GM23338 (cell line): ENCODE measurements around the gene CAPN7. TPM values are rescaled to one million over a fixed set of nuclear protein-coding genes. Genes with fewer than 3 reads are reported as not detected.

Experiments
- ATAC-seq: fragments of 200-7000 bp; cut with Tn5 transposase; 3 replicates; pipeline ENCODE4 v1.9.1; 2020
- DNase-seq: peaks from one replicate; pipeline ENCODE4 v3.0.0-alpha.2; 2015; ENCODE audit warnings: low spot score
- H2AFZ ChIP-seq: fragments of 200-600 bp; sonication (generic); 2 replicates; pipeline ENCODE4 v1.8.0; 2016; ENCODE audit warnings: antibody characterized with exemption, mild to moderate bottlenecking, moderate library complexity
- H3F3A ChIP-seq: fragments of 200-600 bp; sonication (generic); replicated peaks from 2 replicates; pipeline ENCODE4 v1.8.0; 2017; ENCODE audit warnings: antibody characterized with exemption, mixed run types, low read depth
- H3K27ac ChIP-seq: fragments of 200-600 bp; sonication (generic); 2 replicates; pipeline ENCODE4 v1.6.1; 2016; ENCODE audit warnings: low read depth
- H3K27me3 ChIP-seq: fragments of 200-600 bp; sonication (generic); 2 replicates; pipeline ENCODE4 v1.8.0; 2016; ENCODE audit warnings: mild to moderate bottlenecking, mixed run types, moderate library complexity; ENCODE audit not compliant: insufficient read depth
- H3K36me3 ChIP-seq: fragments of 200-600 bp; sonication (generic); 2 replicates; pipeline ENCODE4 v1.8.0; 2016; ENCODE audit warnings: mild to moderate bottlenecking; ENCODE audit not compliant: insufficient read depth
- H3K4me1 ChIP-seq: fragments of 200-600 bp; sonication (generic); 2 replicates; pipeline ENCODE4 v1.8.0; 2016; ENCODE audit warnings: mild to moderate bottlenecking, moderate library complexity; ENCODE audit not compliant: insufficient read depth
- H3K4me2 ChIP-seq: fragments of 200-600 bp; sonication (generic); 2 replicates; pipeline ENCODE4 v1.7.1; 2017; ENCODE audit warnings: mixed run types
- H3K4me3 ChIP-seq: fragments of 200-600 bp; sonication (generic); 2 replicates; pipeline ENCODE4 v1.6.1; 2016; ENCODE audit warnings: mixed run types
- H3K79me2 ChIP-seq: fragments of 200-600 bp; sonication (generic); replicated peaks from 2 replicates; pipeline ENCODE4 v1.8.0; 2017; ENCODE audit warnings: mild to moderate bottlenecking; ENCODE audit not compliant: insufficient read depth
- H3K9me2 ChIP-seq: fragments of 200-600 bp; sonication (generic); 2 replicates; pipeline ENCODE4 v1.8.0; 2017; ENCODE audit not compliant: insufficient read depth
- H4K20me1 ChIP-seq: fragments of 200-600 bp; sonication (generic); replicated peaks from 2 replicates; pipeline ENCODE4 v1.8.0; 2017; ENCODE audit warnings: mild to moderate bottlenecking; ENCODE audit not compliant: insufficient read depth
- H3K27ac Mint-ChIP-seq: 2 replicates; pipeline ENCODE4 v1.8.0; 2020; ENCODE audit warnings: inconsistent platforms, mild to moderate bottlenecking, moderate library complexity, mixed read lengths
- H3K27me3 Mint-ChIP-seq: 3 replicates; pipeline ENCODE4 v1.8.0; 2022; ENCODE audit warnings: low read depth, mild to moderate bottlenecking, moderate library complexity, mixed read lengths, inconsistent platforms; ENCODE audit not compliant: insufficient read depth, poor library complexity
- H3K36me3 Mint-ChIP-seq: 3 replicates; pipeline ENCODE4 v1.8.0; 2021; ENCODE audit warnings: low read depth, mild to moderate bottlenecking, inconsistent platforms, moderate library complexity, mixed read lengths
- H3K4me1 Mint-ChIP-seq: 3 replicates; pipeline ENCODE4 v1.8.0; 2020; ENCODE audit warnings: mild to moderate bottlenecking, inconsistent platforms, mixed read lengths
- H3K4me3 Mint-ChIP-seq: 3 replicates; pipeline ENCODE4 v1.8.0; 2021; ENCODE audit warnings: moderate library complexity, mild to moderate bottlenecking, inconsistent platforms, mixed read lengths
- H3K9me3 Mint-ChIP-seq: 3 replicates; pipeline ENCODE4 v1.8.0; 2020; ENCODE audit warnings: moderate library complexity, mild to moderate bottlenecking, inconsistent platforms, mixed read lengths
- CREB1 ChIP-seq: fragments of 250-450 bp; sonication (Bioruptor Pico); IDR thresholded peaks from 2 replicates; pipeline ENCODE4 v1.5.0; 2020; ENCODE audit warnings: low read depth, mild to moderate bottlenecking, moderate library complexity
- CTCF ChIP-seq, 2 experiments: fragments of 200-600 bp in 1 of 2; sonication (generic) in 1 of 2; conservative IDR thresholded peaks; 2 replicates each; pipeline versions ENCODE4 v1.5.1 to v1.6.1; 2016 to 2017; ENCODE audit warnings: antibody characterized with exemption in 2 of 2, low read depth in 2 of 2, mild to moderate bottlenecking in 2 of 2, moderate library complexity in 1 of 2
- ETS1 ChIP-seq: IDR thresholded peaks from 2 replicates; pipeline ENCODE4 v1.6.1; 2016; ENCODE audit warnings: antibody characterized with exemption
- EZH2 ChIP-seq: fragments of 200-600 bp; sonication (generic); IDR thresholded peaks from one replicate; pipeline ENCODE4 v1.8.0; 2017; ENCODE audit warnings: antibody characterized with exemption, mild to moderate bottlenecking, low read depth; ENCODE audit not compliant: unreplicated experiment
- EZH2phosphoT487 ChIP-seq: fragments of 200-600 bp; sonication (generic); IDR thresholded peaks from one replicate; pipeline ENCODE4 v1.8.1; 2018; ENCODE audit warnings: antibody characterized with exemption; ENCODE audit not compliant: unreplicated experiment
- JUNB ChIP-seq: IDR thresholded peaks from one replicate; pipeline ENCODE4 v1.6.1; 2016; ENCODE audit warnings: antibody characterized with exemption; ENCODE audit not compliant: unreplicated experiment
- NANOG ChIP-seq: IDR thresholded peaks from 2 replicates; pipeline ENCODE4 v1.6.1; 2016; ENCODE audit warnings: antibody characterized with exemption, borderline replicate concordance
- POLR2AphosphoS5 ChIP-seq: IDR thresholded peaks from 2 replicates; pipeline ENCODE4 v1.6.1; 2016; ENCODE audit warnings: antibody characterized with exemption, low read depth
- REST ChIP-seq: IDR thresholded peaks from one replicate; pipeline ENCODE4 v1.6.1; 2018; ENCODE audit warnings: antibody characterized with exemption; ENCODE audit not compliant: unreplicated experiment
- STAT1 ChIP-seq: IDR thresholded peaks from one replicate; pipeline ENCODE4 v1.6.1; 2016; ENCODE audit warnings: antibody characterized with exemption; ENCODE audit not compliant: unreplicated experiment
- ZNF114 ChIP-seq: fragments of 250-450 bp; sonication (Bioruptor Pico); IDR thresholded peaks from 2 replicates; pipeline ENCODE4 v1.5.0; 2020; ENCODE audit warnings: mild to moderate bottlenecking, moderate library complexity
- ZNF331 ChIP-seq: fragments of 250-450 bp; sonication (Bioruptor Pico); IDR thresholded peaks from 2 replicates; pipeline ENCODE4 v1.5.0; 2020; ENCODE audit warnings: low read depth, mild to moderate bottlenecking, moderate library complexity
- ZNF462 ChIP-seq: fragments of 250-450 bp; sonication (Bioruptor Pico); IDR thresholded peaks from 2 replicates; pipeline ENCODE4 v1.5.0; 2020; ENCODE audit warnings: mild to moderate bottlenecking, moderate library complexity
- polyA plus RNA-seq: library from polyadenylated mRNA; unstranded; fragments of >200 nt; fragmentation: Nextera tagmentation; extraction: Ambion mirVana; gene quantifications from 2 replicates; pipeline ENCODE4 v1.2.1, GENCODE V29; 2016
- total RNA-seq: library from RNA; depleted of rRNA; stranded (reverse); fragments of >200 nt; shearing (Covaris generic); gene quantifications from 2 replicates; pipeline ENCODE4 v1.2.3, GENCODE V29; 2014

Gene CAPN7
- total and polyA plus RNA-seq, 2 experiments from 2014 or later: 9.9 to 18.1 TPM

GRCh38 chr3:15300323-15301078 lies 94.5 kb downstream of the CAPN7 start:
- no peaks in the 10 kb centered on the region for H3K4me1 ChIP-seq
- no peaks in the 10 kb centered on the region for H3K79me2 ChIP-seq
- H3K27me3 ChIP-seq: no peaks in the 10 kb centered on the region
- no peak overlapping the region for H2AFZ ChIP-seq
- Mint-ChIP-seq H3K4me1 (peaks cover 5% of the 10 kb centered on the region; the same call in 2 of the 3 replicates), H3K9me3 (no peaks in the 10 kb centered on the region), H3K27me3 (peaks cover 1% of the 10 kb centered on the region), H3K36me3 (no peaks in the 10 kb centered on the region; the same call in 2 of the 3 replicates), H3K27ac (no peak overlapping the region), H3K4me3 (no peak overlapping the region)
- H3K36me3 ChIP-seq: no peaks in the 10 kb centered on the region
- no peak overlapping the region for H3K4me3 ChIP-seq
- TF ChIP-seq NANOG: no peak
- TF ChIP-seq ZNF114: no peak
- TF ChIP-seq CTCF (conservative IDR thresholded peaks at IDR 0.05; ENCODE audit: low read depth in 2 of 2): no peak
- TF ChIP-seq ZNF331 (CRISPR knock-in tag): no peak
- no peak for TF ChIP-seq JUNB
- TF ChIP-seq ZNF462: no peak
- TF ChIP-seq CREB1: no peak
- TF ChIP-seq EZH2phosphoT487: no peak
- no peak for TF ChIP-seq EZH2
- no peak for TF ChIP-seq POLR2AphosphoS5
- TF ChIP-seq STAT1: no peak
- no peak for TF ChIP-seq REST
- TF ChIP-seq ETS1: no peak
- H4K20me1 ChIP-seq: peaks cover 2% of the 10 kb centered on the region; the same call in 1 of the 2 replicates
- H3F3A ChIP-seq: no peaks in the 10 kb centered on the region
- H3K27ac ChIP-seq: no peak overlapping the region
- 0 out of 2 replicates have a peak, but pooled peaks cover 3% of the 10 kb centered on the region for H3K9me2 ChIP-seq
- DNase-seq (no peak), ATAC-seq (no peak)
- H3K4me2 ChIP-seq: no peak overlapping the region
